Upper lobe of left lung (tissue), 4 donors: ENCODE results near the gene SLC25A23.

Experiments used
- POLR2A ChIP-seq, 4 donors: fragments of 450-650 bp; IDR thresholded peaks; one replicate each; pipeline ENCODE4 v1.5.1; 2016 to 2017; ENCODE audit warnings: antibody characterized with exemption in 4 of 4, mild to moderate bottlenecking in 2 of 4
- POLR2AphosphoS5 ChIP-seq, 2 donors: sonication (generic); formaldehyde crosslinking; IDR thresholded peaks; one replicate each; pipeline ENCODE4 v1.5.1; 2017; ENCODE audit warnings: antibody characterized with exemption in 2 of 2

DNA sequence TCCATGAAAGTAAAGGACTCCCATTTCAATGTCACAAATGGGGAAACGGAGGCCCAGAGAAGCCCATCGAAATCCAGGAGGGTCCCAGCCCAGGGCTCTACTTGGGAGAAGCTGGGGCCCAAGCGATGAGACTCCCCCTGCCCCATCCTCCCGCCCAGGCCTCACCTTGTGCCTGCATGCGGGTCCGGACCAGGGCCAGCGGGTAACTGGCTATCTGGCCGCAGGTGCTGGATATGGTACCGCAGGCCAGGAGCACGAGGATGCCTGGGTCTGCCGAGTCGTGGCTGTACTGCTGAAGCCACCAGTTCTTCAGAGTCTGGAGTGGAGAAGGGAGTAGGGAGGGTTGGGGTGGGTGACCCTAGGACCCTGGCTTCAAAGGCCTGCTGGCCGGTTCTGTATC, 15.6 kb downstream of the SLC25A23 start:
- TF ChIP-seq POLR2A (IDR thresholded peaks at IDR 0.05) (no peak), POLR2AphosphoS5 (IDR thresholded peaks at IDR 0.05) (no peak)
